NCI-H526 treated with DMSO at 0.1 percent for 48 hours (cell line): ENCODE data around the gene EEF1E1.

Experiments
- DNase-seq: peaks from one replicate; lab custom pipeline; 2025; lab: John Stamatoyannopoulos, UW

The EEF1E1 gene

GRCh38 chr6:8102122-8102958 is at the start of gene EEF1E1:
Gene EEF1E1 (minus strand): TSS chr6:8102548. CDS start chr6:8102521, 27 bp downstream.
- peak; percentile 96 for DNase-seq

GRCh38 chr6:8149350-8149749 is 47.0 kb upstream of the EEF1E1 start:
- DNase-seq, result no peak

GRCh38 chr6:8143945-8144344 is 41.6 kb upstream of the EEF1E1 start:
- no peak for DNase-seq

GRCh38 chr6:8139451-8139850 is 37.1 kb upstream of the EEF1E1 start:
- no peak for DNase-seq

- DNase-seq, result no peak
Observed at GRCh38 chr6:8137529-8137939, 35.2 kb upstream of the EEF1E1 start.

GRCh38 chr6:8135276-8135675 is 32.9 kb upstream of the EEF1E1 start:
- DNase-seq, result no peak

- DNase-seq, result no peak
Observed at GRCh38 chr6:8132130-8132529, 29.8 kb upstream of the EEF1E1 start.

GRCh38 chr6:8131265-8131897 is 29.0 kb upstream of the EEF1E1 start:
- DNase-seq, result peak; percentile 41

GRCh38 chr6:8130399-8130798 is 28.1 kb upstream of the EEF1E1 start:
- no peak for DNase-seq

GRCh38 chr6:8123236-8123635 is 20.9 kb upstream of the EEF1E1 start:
- no peak for DNase-seq

- no peak for DNase-seq
Observed at GRCh38 chr6:8114956-8115355, 12.6 kb upstream of the EEF1E1 start.

GRCh38 chr6:8113131-8113654 is 10.8 kb upstream of the EEF1E1 start:
- DNase-seq, result no peak

GRCh38 chr6:8110725-8111124 is 8.4 kb upstream of the EEF1E1 start:
- DNase-seq, result no peak

- no peak for DNase-seq
Observed at GRCh38 chr6:8110117-8110721, 7.9 kb upstream of the EEF1E1 start.

- DNase-seq, result no peak
Observed at GRCh38 chr6:8108759-8109539, 6.6 kb upstream of the EEF1E1 start.

- no peak for DNase-seq
Observed at GRCh38 chr6:8108031-8108660, 5.8 kb upstream of the EEF1E1 start.

GRCh38 chr6:8105791-8106190 is 3.4 kb upstream of the EEF1E1 start:
- DNase-seq, result no peak

GRCh38 chr6:8103726-8104125 is 1.4 kb upstream of the EEF1E1 start:
- DNase-seq, result no peak

GRCh38 chr6:8100159-8100854 is 2.0 kb downstream of the EEF1E1 start:
- DNase-seq, result no peak

GRCh38 chr6:8090650-8091049 is 11.7 kb downstream of the EEF1E1 start:
- no peak for DNase-seq

- no peak for DNase-seq
Observed at GRCh38 chr6:8088886-8089285, 13.5 kb downstream of the EEF1E1 start.
